Measurements from ENCODE around the gene HOXB5.

HOXB5 gene

GRCh38 chr17:48616717-48617470 lies 23.3 kb upstream of the HOXB5 start:
- DNase-seq (ENCODE audit: low read depth, low spot score): no peak

GRCh38 chr17:48615963-48616716 lies 22.6 kb upstream of the HOXB5 start:
- DNase-seq (ENCODE audit: low read depth, low spot score): no peak

- no peak for DNase-seq (ENCODE audit: low read depth, low spot score)
Observed at GRCh38 chr17:48615047-48615962, 21.7 kb upstream of the HOXB5 start, which contains the start of gene HOXB8. HOXB8 (minus strand) TSS chr17:48615292; CDS start chr17:48614704, 588 bp downstream.

DNA sequence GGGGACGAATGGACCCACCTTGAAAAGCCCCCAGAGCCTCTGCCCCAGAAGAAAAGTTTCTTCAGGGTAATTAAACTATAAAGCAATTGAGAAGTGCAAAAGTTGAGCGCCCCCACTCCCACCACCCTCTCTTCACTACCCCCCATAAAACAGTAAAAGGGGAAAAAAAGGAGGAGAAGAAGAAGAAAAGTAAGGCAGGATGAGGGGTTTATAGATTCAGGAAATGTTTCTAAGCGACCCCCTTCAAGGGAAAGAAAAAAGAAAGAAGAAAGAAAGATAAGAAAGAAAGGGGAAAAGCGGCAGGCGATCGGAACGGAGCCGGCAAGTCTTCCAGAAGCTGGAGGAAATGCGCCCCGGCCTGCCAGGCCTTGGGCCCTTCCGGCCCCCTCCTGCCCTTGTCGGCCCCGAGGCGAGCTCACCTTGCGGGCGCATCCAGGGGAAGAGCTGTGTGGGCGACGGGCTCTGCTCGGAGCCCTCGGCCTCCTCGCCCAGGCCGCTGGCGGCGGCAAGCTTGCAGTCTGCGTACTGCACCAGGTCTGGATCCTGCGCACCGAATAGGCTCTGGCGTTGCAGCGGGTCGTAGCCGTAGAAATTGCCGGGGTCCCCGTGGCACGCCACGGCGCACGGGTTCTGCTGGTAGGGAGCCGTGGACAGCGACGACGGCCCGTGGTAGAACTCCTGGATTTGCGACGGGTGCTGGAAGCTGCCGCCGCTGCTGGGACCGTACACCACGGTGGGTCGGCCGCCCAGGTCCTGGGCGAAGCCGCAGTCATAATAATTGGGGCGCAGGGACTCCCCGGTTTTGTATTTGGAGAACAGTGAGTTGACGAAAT lies 20.5 kb upstream of the HOXB5 start:
- DNase-seq (ENCODE audit: low read depth, low spot score): peak; percentile 72

- DNase-seq (ENCODE audit: low read depth, low spot score): peak; percentile 64
Observed at GRCh38 chr17:48612854-48613691, 19.5 kb upstream of the HOXB5 start.

- DNase-seq (ENCODE audit: low read depth, low spot score): no peak
Observed at GRCh38 chr17:48612456-48612853, 18.9 kb upstream of the HOXB5 start.

DNA sequence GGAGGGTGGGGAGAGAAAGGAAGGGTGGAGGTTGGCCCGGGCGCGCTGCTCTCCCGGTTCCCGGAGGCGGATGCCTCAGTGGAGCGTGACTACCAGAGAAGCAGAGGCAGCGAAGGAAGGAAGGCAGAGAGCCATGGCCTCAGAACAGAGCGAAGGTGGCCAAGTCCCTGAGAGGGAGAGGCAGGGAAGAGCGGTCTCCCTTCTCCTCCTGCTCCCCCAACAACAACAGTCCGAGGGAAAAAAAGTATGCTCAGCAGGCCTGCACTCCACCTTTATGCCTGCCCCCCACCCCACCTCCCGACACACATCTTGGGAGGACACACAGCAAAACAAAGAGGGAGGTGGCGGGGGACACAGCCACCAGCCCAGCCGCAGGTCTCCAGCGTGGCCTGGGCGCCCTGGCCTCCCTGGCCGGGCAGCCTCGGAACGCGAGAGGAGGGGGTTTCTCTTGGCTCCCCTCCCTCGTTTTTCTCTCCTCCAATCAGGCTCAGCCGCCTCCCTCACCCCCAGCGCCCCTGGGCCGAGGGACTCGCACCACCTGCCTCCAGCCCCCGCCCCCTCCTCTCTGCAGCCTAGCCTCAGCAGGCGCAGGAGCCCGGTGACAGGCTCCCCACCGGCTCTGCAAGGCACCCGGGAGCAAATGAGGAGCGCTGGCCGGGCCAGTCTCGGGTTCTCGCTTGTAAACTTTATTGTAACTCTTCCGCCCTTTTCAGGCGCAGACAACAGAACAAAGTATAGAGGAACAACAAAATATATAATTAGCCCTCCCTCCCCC lies 18.3 kb upstream of the HOXB5 start:
- peak; percentile 74 for DNase-seq (ENCODE audit: low read depth, low spot score)

DNA sequence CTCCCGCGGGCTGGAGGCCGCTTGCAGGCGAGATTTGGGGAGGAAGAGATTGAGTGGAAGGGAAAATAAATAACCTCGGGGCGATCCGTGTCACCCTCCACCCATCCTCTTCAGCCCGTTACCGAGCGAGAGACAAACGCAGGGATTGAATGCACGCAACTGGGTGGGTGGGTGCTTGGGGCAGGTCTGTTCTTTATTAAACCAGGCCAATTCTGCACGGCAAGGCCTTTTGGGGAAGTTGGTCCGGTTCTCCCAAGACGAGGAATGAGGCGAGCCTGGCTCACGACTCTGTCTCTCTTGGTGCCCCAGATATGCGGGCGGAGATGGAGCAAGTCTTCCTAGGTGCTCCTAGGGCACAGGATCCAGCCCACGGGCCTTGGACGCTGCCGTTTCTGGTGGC lies 17.6 kb upstream of the HOXB5 start:
- DNase-seq (ENCODE audit: low read depth, low spot score): no peak

DNA sequence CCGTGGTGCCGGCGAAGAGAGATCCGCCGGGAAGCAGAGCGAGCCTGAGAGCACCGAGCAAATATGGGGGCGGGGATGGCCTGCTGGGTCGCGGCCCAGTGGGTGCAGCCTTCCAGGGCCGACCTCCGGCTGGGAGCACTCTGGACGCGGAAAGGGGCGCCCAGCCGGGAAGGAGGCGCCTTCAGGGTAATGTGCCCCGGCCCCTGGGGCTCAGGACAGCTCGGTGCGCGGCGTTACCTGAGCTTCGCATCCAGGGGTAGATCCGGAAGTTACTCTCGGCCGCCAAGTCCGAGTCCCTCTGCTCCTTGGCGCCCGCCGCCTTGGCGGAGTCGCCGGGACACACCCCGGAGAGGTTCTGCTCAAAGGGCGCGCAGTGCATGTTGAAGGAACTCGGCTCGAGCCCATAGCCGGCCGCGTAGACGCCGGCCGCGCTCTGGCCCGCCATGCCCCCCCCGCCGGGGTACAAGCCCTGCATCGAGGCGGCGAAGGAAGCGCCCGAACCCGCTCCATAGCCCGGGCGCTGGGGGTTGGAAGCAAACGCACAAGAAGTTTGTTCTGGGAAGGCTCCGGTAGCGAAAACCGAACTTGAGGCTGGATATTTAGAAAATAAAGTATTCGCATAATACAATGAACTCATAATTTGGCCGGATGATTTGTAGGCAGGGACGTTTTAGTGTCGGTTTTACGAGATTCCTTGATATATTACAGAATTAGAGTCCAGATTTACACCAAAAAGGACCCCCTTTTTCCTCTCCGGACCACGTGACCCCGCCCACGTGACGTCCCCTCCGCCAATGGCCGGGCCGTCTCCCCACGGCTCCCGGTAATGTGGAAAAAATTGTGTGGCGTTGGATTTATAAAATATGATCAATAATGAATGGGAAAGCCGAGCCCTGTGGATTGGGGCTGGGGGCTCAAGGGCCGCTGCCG lies 17.0 kb upstream of the HOXB5 start, which contains the start of gene HOXB7:
Gene HOXB7 (minus strand): TSS at position 736 of the 930 bp plus-strand sequence. CDS start 99 bp downstream, at position 637.
- peak; percentile 72 for DNase-seq (ENCODE audit: low read depth, low spot score)

DNA sequence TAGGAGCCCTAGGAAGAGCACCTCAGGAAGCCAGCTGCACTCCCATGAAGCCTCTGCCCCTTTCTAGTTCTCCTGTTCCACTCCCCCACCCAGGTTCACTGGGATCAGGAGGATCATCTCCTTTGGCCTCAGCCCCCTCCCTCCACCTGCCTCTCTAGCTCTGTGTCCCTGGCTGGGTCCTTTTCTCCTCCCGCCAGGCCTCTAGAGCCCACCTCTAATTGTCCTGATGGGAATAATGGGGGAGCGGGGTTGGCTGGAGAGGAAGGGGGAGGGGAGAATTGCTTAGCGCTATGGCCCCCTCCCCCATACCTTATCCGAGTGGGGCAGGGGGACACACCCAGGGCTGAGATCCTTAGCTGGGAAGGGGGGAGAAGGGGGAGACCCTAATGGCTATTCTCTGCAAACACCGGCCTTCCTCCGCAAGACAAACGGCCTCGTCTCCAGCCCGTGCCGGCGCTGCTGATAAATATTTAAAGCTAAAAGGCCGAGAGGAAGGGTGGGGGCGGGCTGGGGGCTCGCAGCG lies 16.2 kb upstream of the HOXB5 start:
- no peak for DNase-seq (ENCODE audit: low read depth, low spot score)

DNA sequence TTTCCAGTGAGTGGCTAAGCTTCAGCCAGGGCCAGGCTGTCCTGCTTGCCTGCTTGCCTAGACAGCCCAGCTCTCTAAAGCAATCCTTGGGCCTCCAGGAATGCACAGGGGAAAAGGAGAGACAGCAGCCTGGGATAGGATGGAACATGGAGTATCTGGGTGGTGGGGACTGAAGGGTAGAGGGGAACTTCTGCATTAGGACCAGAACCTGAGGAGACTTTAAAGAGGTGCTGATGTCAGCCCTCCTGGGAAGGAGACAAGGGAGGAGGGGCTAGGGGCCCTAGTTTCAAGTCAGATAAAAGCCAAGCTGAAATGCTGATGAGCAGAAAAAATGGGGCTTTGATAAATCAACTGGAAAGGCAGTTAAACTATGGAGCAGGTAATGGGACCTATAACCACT lies 15.5 kb upstream of the HOXB5 start:
- peak; percentile 55 for DNase-seq (ENCODE audit: low read depth, low spot score)

DNA sequence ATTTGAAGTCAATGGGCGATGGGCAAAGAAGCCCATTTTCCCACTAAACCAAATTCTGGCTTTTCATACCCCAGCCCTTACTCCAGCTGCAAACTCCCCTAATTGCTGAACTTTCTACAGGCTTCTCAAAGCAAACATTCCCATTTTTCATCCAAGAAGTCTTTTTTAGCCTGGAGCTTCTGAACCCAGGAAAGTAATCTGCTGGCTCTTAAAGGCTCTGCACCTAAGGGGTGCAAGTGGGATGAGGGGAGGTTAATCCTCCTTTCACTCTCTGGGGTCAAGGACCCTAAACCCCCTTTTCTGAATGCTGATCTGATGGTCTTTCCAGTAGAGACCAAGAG lies 14.9 kb upstream of the HOXB5 start:
- DNase-seq (ENCODE audit: low read depth, low spot score): no peak

DNA sequence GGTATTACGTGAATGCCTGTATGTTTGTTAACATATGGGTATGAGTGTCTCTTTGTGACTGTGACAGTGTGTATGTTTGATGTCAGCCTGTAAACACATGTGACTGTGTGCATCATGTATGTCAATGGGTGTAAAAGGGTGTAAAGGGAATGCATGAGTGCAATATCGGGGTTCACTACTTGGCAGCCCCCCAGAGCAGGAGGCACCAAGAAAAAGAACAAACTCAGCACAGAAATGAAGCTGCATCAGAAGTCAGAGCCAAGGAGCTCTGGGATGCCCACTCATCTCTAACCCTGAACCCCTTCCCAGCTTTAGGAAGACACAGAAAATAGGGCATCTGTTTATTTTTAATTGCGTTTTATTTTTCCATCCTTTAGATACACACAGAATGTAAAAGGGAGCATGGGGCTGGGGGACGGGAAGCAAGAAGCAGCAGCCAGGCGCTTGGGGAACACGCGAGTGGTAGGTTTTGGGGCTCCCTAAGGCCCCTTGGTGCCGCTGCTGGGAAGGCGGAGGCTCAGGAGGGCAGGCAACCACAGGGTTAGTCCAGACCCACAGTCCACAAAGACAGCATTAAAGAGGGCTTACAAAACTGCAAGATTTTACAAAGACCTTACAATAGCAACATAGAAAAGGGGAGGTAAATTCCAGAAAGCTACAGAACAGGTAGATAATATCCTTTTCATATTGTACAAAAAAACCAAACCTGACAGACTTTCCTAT lies 13.5 kb upstream of the HOXB5 start:
- no peak for DNase-seq (ENCODE audit: low read depth, low spot score)

GRCh38 chr17:48605991-48606891 lies 12.7 kb upstream of the HOXB5 start:
- DNase-seq (ENCODE audit: low read depth, low spot score): peak; percentile 68

DNA sequence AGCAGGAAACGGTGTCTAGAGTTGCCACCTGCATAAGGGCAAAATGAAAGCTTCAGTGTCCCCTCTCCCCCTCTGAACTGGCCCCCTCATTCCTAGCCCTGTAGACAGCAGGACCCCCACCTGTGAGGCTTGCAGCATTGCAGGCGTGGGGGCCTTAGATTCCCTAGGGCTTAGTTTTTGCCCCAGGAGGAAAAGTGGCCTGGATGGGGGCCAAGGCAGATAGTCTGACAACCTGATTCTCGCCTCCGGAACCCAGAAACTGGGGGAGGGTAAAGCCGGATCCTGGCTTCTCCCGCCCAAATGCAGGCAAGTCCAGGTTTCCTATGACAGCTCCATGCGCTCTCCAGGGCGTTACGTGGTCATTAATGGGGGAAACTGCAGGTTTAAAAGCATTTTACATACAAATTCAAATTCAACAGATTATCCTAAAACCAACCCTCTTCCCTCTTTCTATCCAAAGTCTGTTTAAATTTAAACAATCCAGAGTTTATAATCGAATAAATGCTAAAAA lies 11.9 kb upstream of the HOXB5 start:
- no peak for DNase-seq (ENCODE audit: low read depth, low spot score)

GRCh38 chr17:48604770-48605329 lies 11.3 kb upstream of the HOXB5 start, which contains the start of gene HOXB6:
HOXB6 (minus strand) TSS chr17:48604986; CDS start chr17:48598150, 6,836 bp downstream.
- DNase-seq (ENCODE audit: low read depth, low spot score): no peak

All from ELF-1 (cell line).